Stimulated activated CD8-positive, alpha-beta memory T cell treated with anti-CD3 and anti-CD28 coated beads, Interleukin-7, amount 100 ng/mL, for 48 hours (primary cell): ENCODE measurements around the gene CEP112.

Source experiments
- DNase-seq, 2 donors: peaks; one replicate each; pipeline ENCODE4 v3.0.0-alpha.2; 2020; ENCODE audit warnings: low read depth in 1 of 2; ENCODE audit errors: extremely low read depth in 1 of 2

CEP112 gene

DNA sequence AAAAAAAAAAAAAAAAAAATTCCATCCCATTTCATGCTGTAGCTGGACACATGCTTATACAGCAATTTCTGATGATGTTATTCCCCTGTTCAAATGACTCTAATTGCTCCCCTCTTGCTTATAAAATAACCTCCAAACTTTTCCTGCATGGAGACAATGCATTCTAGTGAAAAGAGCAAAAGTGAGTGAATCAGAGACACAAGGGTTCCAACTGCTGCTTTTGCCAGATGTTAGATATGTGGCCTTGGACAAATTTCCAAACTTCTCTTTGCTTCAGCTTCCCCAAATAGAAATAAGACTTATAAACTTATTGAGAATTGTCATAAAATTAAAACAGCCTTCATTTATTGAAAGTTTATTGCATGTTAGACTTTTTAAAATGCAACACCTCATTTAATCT is 565.5 kb downstream of the CEP112 start:
- DNase-seq: no peak

DNA sequence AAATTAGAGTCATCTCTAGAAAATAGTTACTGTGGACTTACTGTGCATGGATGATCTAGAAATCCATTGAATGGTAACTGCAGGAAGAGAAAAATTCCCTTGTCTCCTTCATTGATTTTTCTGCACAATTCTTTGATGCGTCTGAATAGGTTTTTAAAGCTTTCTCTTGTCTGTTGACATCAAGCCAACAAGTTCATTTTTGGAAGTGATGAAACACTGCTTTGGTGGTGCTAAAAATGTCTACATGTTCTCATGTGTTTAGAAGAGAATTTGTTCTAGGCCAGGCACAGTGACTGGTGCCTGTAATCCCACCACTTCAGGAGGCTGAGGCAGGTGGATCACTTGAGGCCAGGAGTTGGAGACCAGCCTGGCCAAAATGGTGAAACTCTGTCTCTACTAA is 573.4 kb downstream of the CEP112 start:
- no peak for DNase-seq

DNA sequence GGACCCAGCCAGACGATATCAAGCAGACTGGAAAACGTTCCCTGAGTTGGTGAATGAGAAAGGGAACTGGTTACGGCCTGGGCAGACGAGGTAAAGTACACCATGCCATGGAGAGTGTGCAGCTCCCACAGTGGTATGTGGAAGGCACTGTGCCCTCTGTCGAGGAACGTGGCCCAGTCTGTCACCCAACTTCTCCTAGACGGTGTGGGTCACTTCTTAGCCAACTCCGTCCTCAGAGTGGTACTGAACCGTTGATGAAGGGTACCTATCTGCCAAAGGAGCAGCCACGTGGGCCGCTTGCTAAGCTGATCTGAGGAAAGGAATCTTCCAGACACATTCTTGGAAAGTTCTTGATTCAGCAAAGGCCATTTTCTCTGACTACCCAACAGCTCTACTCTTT is 574.4 kb downstream of the CEP112 start:
- no peak for DNase-seq

DNA sequence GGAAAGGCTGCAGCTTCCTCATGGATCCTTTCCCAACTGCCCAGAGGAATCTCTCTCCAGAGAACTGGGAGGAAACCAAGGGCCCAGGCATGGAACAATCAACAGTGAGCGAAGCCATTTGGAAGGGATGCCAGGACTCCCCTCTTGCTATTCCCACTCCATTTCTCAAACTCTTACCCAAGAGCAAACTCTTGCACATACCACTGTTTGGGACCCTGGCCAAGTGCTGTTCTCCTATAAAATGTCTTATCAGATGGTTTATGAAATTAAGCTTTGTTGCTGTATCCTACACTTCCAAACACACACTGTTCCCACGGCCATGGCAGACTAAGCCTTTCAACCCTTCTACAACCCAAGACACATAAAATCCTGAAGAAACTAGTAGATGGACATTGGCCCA is 582.2 kb downstream of the CEP112 start:
- DNase-seq: no peak

DNA sequence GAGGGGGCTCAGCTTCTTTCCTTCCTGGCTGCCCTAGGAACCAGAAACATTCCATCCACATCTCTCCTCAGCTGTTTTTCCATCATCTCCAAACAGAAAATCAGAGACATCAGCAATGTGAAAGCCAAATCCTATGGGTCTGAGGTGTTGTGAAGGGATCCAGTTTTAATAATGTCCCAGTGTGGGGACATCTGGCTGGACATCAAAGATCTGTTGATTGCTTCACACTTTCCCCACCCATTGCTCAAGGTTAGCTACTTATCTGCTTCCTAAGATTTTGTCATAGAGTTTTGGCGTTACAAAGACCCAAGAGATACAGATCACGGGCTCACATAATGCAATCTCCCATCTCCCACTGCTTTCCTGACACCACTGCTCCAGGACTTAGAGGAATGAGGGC is 582.6 kb downstream of the CEP112 start:
- no peak for DNase-seq

DNA sequence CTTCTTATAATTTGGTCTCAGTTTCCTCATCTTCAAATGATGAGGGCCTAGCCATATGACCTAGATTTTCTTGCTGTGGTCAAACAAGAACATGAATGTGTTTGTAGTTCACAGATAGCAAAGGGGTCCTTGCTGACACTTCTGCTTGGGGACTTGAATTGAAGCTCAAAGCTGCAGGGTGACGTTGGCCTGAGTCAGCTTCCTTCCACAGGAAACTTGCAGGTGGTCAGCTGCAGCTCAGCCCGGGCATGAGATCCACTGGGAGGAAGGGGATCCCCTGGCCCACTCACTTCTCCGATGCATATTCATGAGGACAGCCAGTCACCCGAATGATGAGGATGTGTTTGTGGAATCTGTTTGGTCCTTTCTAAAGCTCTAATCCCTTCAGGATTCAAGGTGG is 587.9 kb downstream of the CEP112 start:
- DNase-seq: no peak

DNA sequence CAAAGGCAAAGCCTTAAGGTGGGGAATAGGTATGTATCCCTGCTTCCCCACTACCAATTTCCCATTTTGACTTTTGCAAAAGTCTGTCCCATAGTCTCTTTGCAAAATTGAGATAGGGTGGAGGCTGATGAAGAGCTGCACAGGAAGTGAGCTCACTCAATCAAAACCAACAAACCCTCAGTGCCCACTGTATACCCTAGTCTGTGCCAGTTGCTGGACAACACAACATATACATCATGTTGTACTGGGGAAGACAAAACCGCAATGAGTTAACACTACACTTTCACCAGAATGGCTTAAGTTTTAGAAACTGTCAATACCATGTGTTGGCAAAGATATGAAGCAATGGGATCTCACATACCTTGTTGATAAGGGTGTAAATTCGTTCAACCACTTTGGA is 590.1 kb downstream of the CEP112 start:
- no peak for DNase-seq

DNA sequence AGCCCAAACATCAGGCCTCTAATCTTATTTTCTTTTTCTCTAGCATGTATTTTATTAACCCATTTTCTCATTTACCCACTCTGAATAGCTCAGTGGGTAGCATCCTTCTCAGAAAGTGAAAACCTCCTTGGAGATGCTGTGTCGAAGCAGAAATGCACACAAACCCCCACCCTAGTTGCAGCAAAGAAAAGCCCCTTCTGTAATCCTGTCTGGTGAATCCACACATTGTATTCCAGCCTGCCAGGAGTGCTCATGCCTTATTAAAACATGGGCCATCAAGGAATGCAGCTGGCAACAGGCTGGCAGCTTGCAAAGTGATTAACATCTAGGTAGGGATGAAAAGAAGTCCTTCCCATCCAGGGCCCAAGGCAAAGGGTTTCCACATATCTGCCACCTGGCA is 590.8 kb downstream of the CEP112 start:
- no peak for DNase-seq

DNA sequence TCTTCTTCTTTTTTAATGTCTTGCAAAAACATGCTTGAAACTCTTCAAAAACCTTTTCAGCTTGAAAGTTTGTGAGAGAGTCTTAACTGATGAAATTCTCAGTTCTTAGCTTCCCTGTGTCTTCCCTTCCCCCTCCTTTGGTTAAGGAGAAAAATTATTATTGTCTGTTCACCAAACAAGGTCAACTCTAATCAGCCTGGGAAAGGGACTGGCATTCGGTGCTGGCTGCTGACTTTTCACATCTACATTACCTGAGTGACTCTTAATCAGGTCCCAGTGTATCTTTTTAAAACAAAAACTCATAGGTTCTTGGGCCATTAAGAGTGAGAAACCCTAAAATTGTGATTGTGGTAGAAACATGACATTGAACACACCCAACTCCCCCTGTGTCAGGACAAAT is 591.4 kb downstream of the CEP112 start:
- DNase-seq: no peak

DNA sequence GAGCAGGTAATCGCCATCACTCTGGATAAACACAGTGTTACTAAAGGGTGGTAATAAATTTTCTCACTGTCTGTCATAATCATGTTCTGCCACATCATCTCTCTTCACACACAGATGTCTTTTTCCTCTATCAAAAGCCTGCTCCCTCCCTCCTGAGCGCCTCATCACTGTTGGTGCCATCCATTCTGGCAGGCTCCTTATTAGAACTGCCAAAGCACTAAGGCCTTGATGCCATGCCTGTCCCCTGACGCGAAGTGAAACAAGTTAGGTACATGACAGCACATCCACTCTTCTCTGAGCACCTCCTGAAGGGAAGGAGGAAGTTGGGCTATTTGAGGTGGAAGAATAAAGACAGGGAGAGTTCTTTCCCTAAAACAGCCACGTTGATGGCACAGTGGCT is 592.3 kb downstream of the CEP112 start:
- no peak for DNase-seq

DNA sequence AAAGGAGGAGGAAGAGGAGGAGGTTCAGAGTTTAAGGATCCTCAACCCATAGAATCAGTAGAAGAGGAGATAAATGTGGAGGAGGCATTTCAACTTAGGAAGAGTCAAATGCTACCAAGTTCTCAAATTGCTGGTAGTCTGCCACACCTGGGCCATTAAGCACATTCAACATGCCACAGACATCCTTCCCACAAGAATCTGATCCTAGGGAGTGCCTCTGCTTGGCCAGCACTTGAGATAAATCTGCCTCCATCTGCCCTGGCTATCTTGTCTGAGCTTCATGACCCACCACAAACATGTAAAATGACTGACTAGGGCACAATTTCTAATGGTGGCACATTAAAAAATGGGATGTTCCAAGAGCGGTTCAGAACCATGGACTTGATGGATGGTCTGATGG is 593.2 kb downstream of the CEP112 start:
- DNase-seq: no peak

DNA sequence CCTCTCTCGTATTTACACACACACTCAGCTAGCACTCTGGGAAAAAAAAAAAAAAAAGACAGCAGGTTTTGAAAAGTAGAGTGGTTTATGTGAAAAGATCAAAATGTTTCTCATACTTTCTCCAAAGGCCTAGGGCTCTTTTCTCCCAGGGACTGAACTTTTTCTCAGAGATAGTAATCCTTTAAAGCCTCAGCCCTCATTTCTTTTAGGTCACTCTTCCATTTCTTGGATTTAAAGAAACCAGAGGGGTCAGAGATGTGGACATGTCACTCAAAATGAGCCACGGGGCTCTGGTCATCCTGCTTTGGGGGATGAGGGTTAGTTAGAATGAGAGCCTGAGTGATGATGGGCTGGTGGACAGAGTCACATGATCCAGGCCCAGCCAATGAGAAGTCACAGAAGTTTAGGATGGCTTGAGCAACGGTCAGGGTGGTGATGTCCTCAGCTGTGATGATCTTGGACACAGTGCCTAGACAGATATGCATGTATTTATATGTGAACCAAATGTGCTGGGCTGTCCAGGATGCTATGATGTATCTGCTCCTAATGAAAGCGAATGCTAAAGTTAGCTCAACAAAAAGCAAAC is 596.8 kb downstream of the CEP112 start:
- DNase-seq: no peak

DNA sequence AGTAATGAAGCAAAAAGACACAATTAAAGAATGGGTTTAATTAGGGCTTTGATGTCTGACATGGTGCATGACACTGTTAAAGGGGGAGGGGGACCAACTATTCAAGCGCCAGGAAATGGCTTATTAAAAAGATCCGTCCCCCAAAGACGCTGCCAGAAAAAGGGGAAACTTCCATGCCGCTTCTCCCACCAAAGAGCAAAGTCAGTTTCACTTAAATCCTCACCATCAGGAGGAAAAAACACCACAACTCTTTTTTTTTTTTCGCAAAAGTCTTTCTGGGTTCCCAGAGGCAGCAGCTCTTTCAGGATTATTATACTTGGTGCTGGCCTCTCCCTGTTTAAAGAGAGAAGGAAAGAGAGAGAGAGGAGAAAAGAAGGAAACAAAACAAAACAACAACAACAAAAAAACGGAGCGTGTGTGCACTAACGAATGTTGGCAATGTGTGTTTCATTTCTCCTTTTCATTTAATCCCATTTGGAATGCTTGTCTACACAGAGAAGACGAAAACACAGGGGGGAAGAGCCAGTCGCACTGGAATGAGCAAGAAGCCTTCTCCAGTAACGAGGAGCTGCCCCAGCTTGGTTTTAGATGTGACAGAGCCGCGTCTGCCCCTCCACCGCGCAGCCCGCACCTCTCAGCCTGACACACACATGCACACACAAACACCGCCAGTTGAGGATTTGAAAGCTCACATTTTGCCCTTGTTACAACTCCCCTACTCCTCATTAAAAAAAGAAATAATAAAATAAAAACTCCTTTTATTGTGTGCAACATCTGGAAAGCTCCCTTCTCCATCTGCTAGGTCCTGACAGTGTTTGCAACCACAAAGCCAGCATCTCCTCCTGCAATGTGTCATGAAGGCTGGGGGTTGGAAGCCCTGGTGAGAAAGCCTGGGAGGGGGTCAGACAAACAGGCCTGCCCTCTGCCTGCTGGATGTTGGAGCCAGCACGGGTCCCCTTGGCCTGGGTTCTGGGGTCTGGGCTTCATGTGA is 597.8 kb downstream of the CEP112 start:
- DNase-seq: no peak

DNA sequence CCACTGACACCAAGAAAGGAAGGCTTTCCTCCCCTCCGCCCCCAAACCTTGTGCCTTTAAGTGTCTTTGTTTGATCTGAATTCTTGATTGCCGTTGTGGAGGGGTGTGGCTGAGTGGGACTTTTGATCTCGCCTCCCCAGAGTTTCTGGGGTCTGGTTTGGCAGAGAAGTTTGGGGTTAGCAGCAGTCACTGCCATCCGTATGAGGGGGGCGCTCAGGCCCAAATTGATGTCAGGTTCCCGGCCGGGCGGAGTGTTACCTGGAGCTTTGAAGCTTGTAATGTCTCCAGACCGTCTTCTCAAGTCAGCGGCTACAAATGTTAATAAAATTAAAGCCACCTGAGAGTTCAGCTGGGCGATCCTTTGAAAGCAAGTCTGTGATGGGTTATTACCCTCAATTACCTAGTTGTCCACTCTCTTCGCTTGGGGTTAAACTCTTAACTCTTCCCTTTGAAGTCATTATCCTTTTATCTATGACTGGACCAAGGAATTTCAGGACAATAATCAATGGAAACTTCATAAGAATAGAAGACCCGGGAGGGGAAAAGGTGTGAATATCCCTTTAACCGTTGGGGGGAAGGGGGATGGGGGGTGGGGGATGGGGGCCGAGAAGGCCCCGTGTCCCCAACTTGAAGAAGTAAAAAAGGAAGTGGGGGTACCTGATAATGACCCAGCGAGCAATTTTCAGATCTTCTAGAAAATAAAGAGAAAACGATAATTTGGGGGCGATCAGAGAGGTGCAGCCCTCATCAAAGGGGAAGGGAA is 598.7 kb downstream of the CEP112 start:
- no peak for DNase-seq

DNA sequence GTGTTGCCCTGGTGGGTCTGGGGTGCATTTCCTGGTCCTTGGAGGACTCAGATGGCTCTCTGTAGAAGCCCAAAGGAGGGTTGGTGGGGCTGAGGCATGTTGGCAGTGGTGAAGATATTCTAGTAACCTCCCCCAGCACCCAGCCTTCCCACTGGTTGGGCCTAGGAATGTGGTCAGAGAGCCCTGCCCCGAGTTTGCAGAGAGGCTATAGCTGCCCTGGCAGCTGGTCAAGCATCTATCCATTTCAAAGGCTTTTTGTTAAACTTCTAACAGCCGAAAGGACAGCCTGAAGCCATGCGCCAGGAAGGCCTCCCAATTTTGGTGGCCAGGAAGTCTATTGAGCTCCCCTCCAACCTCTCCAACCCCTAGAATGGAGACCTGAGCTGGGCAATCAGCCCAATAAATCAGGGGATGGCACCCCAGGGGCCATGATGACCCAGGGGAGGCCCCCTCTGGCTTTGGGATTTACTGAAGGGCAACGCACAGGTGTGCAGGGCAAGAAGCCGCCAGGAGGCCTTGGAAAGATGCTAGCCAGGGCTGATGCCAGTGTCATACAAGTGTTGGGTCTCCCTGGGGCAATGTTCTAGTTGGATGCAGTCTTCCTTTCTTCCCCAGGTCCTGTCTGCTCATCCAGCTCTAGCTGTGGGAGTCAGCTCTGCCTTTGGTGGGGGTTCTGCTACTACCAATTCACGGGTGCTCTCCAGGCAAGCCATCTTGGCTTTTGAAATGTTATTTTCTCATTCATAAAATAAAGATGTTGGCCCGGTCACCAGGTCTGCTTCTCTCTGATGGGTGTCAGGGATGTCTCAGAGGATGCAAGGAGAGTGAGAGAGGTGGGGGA is 599.6 kb downstream of the CEP112 start:
- no peak for DNase-seq

DNA sequence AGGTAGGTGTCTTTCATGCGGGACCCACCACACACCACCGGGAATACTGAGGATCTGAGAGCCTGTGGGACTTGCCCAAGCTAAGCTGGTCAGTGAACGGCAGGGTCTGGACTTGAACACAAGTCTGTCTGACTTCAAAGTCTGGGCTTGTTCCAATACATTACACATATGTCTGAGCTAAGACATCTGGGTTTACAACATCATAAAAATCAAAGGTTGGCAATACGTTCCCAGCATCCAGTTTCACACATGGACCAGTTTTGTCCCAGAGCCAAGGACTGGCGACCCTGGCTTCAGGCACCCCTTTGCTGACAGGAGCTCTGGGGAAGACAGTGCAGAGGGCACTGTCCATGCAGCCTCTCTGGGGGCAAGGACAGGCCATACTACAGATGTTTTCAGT is 602.6 kb downstream of the CEP112 start:
- no peak for DNase-seq

DNA sequence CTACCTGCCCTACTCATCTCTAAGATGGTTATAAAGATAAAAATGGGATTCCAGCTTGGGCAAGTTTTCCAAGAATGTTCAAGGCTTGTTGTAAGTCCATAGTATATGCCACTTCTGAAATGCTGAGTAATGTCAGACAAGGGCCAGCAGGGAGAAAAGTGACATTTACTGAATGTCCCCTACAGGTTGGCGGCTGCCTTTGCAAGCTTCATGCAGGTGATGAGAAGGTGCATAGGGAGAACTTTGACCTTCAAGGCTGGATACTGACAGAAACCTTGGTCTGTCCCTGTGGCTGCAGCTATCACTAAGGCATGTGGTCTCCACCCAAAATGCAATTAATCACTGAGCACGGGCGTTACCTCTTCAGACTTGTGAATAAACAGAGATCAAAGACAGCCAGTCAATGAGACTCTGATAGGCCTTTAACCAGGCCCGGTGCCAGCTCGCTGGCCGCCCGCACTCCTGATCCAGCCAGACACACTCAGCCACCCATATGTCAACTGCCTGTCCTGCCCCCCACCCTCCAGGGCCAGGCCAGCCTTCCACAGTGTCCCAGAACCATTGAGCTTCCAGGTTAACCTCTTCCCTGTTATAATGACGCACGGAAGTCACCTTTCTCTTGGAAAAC is 603.6 kb downstream of the CEP112 start:
- no peak for DNase-seq

DNA sequence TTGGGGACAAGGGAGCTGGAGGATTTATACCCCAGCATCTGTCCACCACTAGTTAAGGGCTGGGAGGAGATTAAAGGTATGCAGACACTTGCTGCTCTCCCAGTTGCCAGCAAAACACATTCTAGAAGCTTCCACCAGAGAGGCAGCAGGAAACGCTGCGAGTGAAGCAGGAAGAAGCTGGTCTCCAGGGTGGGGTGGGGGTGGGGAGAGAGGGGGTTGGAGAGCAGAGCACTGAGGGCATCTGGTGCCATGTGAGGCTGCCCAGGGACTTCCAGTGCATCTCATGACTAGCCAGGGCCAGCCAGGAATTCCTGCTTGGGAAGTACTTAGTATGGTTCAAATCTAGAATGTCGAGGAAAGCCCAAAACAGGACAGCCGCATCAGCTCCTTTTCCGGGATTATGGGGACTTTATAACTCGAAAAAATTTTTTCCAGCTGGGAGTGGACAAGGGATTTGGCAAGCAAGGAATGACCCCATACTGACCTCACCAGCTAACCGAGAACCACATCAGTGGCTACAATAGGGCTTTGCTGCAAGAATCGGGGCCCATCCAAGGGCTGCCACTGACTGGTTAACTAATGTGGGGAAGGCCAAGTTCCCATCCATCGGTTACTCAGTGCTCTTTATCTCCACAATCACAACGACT is 604.3 kb downstream of the CEP112 start:
- DNase-seq: no peak

DNA sequence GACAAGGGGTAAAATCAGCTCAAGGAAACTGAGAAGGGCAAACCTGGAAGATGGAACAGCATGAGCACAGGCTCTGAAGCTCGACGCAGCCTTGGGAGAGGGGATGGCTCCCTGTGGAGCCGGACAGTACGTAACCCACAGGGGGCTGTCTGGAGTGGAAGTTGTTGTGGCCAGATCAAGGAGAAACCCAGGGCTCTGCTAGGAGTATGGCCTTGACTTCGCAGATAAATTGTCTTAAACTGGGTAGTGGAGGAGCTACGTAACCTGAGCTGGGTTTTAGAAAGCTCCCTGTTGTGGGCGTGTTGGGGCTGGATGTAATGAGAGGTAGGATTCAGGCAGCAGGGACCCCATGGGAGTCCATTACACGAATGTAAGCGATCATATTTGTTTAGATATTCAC is 605.0 kb downstream of the CEP112 start:
- no peak for DNase-seq
